Activated CD8-positive, alpha-beta memory T cell treated with anti-CD3 and anti-CD28 coated beads for 4 hours (primary cell): ENCODE data around the gene PAQR4.
"Not testable (repeated sequence)": the region's sequence is repeated elsewhere in the genome, so short reads cannot be mapped to it uniquely, and the experiment has no call there.

ENCODE experiments used
- DNase-seq, 2 donors: peaks; one replicate each; pipeline ENCODE4 v3.0.0-alpha.2; 2020; ENCODE audit warnings: low read depth in 2 of 2

Gene PAQR4

GRCh38 chr16:2943716-2944115, 25.4 kb upstream of the PAQR4 start:
- DNase-seq: not testable (repeated sequence)

GRCh38 chr16:2946649-2947048, 22.5 kb upstream of the PAQR4 start:
- DNase-seq: no peak

- DNase-seq: no peak
Observed at GRCh38 chr16:2948807-2949704, 20.1 kb upstream of the PAQR4 start.

GRCh38 chr16:2949705-2950352, 19.3 kb upstream of the PAQR4 start:
- no peak for DNase-seq

GRCh38 chr16:2950353-2950724, 18.8 kb upstream of the PAQR4 start:
- no peak for DNase-seq

- DNase-seq: no peak
Observed at GRCh38 chr16:2950773-2951172, 18.4 kb upstream of the PAQR4 start.

GRCh38 chr16:2952679-2953078, 16.5 kb upstream of the PAQR4 start:
- no peak for DNase-seq

GRCh38 chr16:2953706-2954627, 15.2 kb upstream of the PAQR4 start:
- no peak for DNase-seq

GRCh38 chr16:2954656-2955381, 14.3 kb upstream of the PAQR4 start:
- no peak for DNase-seq

- no peak for DNase-seq
Observed at GRCh38 chr16:2955438-2955778, 13.7 kb upstream of the PAQR4 start.

GRCh38 chr16:2955779-2956578, 13.2 kb upstream of the PAQR4 start:
- DNase-seq: no peak

- no peak for DNase-seq
Observed at GRCh38 chr16:2956579-2956956, 12.6 kb upstream of the PAQR4 start.

GRCh38 chr16:2959206-2959605, 9.9 kb upstream of the PAQR4 start:
- no peak for DNase-seq

- DNase-seq: no peak
Observed at GRCh38 chr16:2960183-2961010, 8.8 kb upstream of the PAQR4 start.

- no peak for DNase-seq
Observed at GRCh38 chr16:2962334-2963073, 6.6 kb upstream of the PAQR4 start.

GRCh38 chr16:2963074-2963722, 6.0 kb upstream of the PAQR4 start:
- no peak for DNase-seq

- no peak for DNase-seq
Observed at GRCh38 chr16:2963723-2964474, 5.2 kb upstream of the PAQR4 start, which contains the start of gene KREMEN2. TSS of gene KREMEN2 (plus strand) at chr16:2964275. CDS start at chr16:2964521, 246 bp downstream.
